ENCODE measurements around the gene RALGPS1.

RALGPS1 gene

GRCh38 chr9:127256324-127256723 is 341.7 kb downstream of the RALGPS1 start:
- CTCF ChIA-PET = no interaction called here
- no peak for DNase-seq (ENCODE audit: extremely low spot score)
- POLR2A ChIA-PET = no interaction called here
- TF ChIP-seq LEF1 (IDR thresholded peaks at IDR 0.05; ENCODE audit: borderline replicate concordance) = no peak
- no peak for TF ChIP-seq SUZ12 (IDR thresholded peaks at IDR 0.05)
- no peak for TF ChIP-seq L3MBTL2 (conservative IDR thresholded peaks at IDR 0.05)
- no peak for TF ChIP-seq TARDBP (IDR thresholded peaks at IDR 0.05)
- TF ChIP-seq FOXK2 (IDR thresholded peaks at IDR 0.05) = no peak
- TF ChIP-seq FOXM1 (IDR thresholded peaks at IDR 0.05; ENCODE audit: borderline replicate concordance) = no peak
- TF ChIP-seq CTBP1 (IDR thresholded peaks at IDR 0.05; ENCODE audit: borderline replicate concordance) = no peak
- no peak for TF ChIP-seq HDGF (IDR thresholded peaks at IDR 0.05; ENCODE audit: borderline replicate concordance)
- TF ChIP-seq ELF4 (IDR thresholded peaks at IDR 0.05) = no peak
- no peak for TF ChIP-seq FOXA1 (IDR thresholded peaks at IDR 0.05)
- no peak for TF ChIP-seq ARNT (IDR thresholded peaks at IDR 0.05)
- no peak for TF ChIP-seq NFRKB (IDR thresholded peaks at IDR 0.05)
- no peak for TF ChIP-seq SP1 (IDR thresholded peaks at IDR 0.05)
- no peak for TF ChIP-seq BHLHE40 (IDR thresholded peaks at IDR 0.05; ENCODE audit: borderline replicate concordance)

- ChIA-PET POLR2A (interaction anchor here (0.8 kb wide), 1 partner anchor 14 kb away, joined by 3 read pairs; no protein-coding TSS in a partner anchor), CTCF (no interaction called here)
- TF ChIP-seq FOXA1 (IDR thresholded peaks at IDR 0.05) = no peak
- no peak for TF ChIP-seq NFRKB (IDR thresholded peaks at IDR 0.05)
- no peak for TF ChIP-seq CTBP1 (IDR thresholded peaks at IDR 0.05; ENCODE audit: borderline replicate concordance)
- no peak for TF ChIP-seq SUZ12 (IDR thresholded peaks at IDR 0.05)
- TF ChIP-seq ZNF384 (IDR thresholded peaks at IDR 0.05) = no peak
- no peak for DNase-seq (ENCODE audit: extremely low spot score)
Observed at GRCh38 chr9:127258606-127259471, 344.3 kb downstream of the RALGPS1 start.

- ChIA-PET POLR2A (interaction anchor here (0.6 to 1.4 kb wide), 2 partner anchors 16 to 503 kb away, joined by 3 read pairs; no protein-coding TSS in a partner anchor), CTCF (no interaction called here)
- no peak for DNase-seq (ENCODE audit: extremely low spot score)
- no peak for TF ChIP-seq NFRKB (IDR thresholded peaks at IDR 0.05)
- no peak for TF ChIP-seq BHLHE40 (IDR thresholded peaks at IDR 0.05; ENCODE audit: borderline replicate concordance)
- no peak for TF ChIP-seq L3MBTL2 (conservative IDR thresholded peaks at IDR 0.05)
- no peak for TF ChIP-seq ARNT (IDR thresholded peaks at IDR 0.05)
- no peak for TF ChIP-seq FOXM1 (IDR thresholded peaks at IDR 0.05; ENCODE audit: borderline replicate concordance)
Observed at GRCh38 chr9:127262602-127263001, 348.0 kb downstream of the RALGPS1 start.

GRCh38 chr9:127263237-127263636 is 348.7 kb downstream of the RALGPS1 start:
- ChIA-PET POLR2A (interaction anchor here (1.4 kb wide), 1 partner anchor 17 kb away, joined by 3 read pairs; no protein-coding TSS in a partner anchor), CTCF (no interaction called here)
- TF ChIP-seq TARDBP (IDR thresholded peaks at IDR 0.05) (no peak), ELF4 (IDR thresholded peaks at IDR 0.05) (no peak), SUZ12 (IDR thresholded peaks at IDR 0.05) (no peak), ZNF384 (IDR thresholded peaks at IDR 0.05) (no peak), SP1 (IDR thresholded peaks at IDR 0.05) (no peak), ARNT (IDR thresholded peaks at IDR 0.05) (no peak), CTBP1 (IDR thresholded peaks at IDR 0.05; ENCODE audit: borderline replicate concordance) (no peak), L3MBTL2 (conservative IDR thresholded peaks at IDR 0.05) (no peak), LEF1 (IDR thresholded peaks at IDR 0.05; ENCODE audit: borderline replicate concordance) (no peak), HDGF (IDR thresholded peaks at IDR 0.05; ENCODE audit: borderline replicate concordance) (no peak), FOXA1 (IDR thresholded peaks at IDR 0.05) (no peak), PKNOX1 (IDR thresholded peaks at IDR 0.05) (no peak), FOXK2 (IDR thresholded peaks at IDR 0.05) (no peak), NFRKB (IDR thresholded peaks at IDR 0.05) (no peak), FOXM1 (IDR thresholded peaks at IDR 0.05; ENCODE audit: borderline replicate concordance) (no peak), BHLHE40 (IDR thresholded peaks at IDR 0.05; ENCODE audit: borderline replicate concordance) (no peak)
- DNase-seq (ENCODE audit: extremely low spot score) = no peak

- CTCF ChIA-PET = no interaction called here
- DNase-seq (ENCODE audit: extremely low spot score) = no peak
- TF ChIP-seq NFRKB (IDR thresholded peaks at IDR 0.05) (no peak), ELF4 (IDR thresholded peaks at IDR 0.05) (no peak)
- POLR2A ChIA-PET = no interaction called here
Observed at GRCh38 chr9:127263664-127264063, 349.1 kb downstream of the RALGPS1 start.

- TF ChIP-seq TARDBP (IDR thresholded peaks at IDR 0.05) = no peak
- TF ChIP-seq NFRKB (IDR thresholded peaks at IDR 0.05) = no peak
- no peak for TF ChIP-seq ARNT (IDR thresholded peaks at IDR 0.05)
- no peak for TF ChIP-seq CTBP1 (IDR thresholded peaks at IDR 0.05; ENCODE audit: borderline replicate concordance)
- no peak for TF ChIP-seq HDGF (IDR thresholded peaks at IDR 0.05; ENCODE audit: borderline replicate concordance)
- TF ChIP-seq FOXA1 (IDR thresholded peaks at IDR 0.05) = no peak
- TF ChIP-seq BHLHE40 (IDR thresholded peaks at IDR 0.05; ENCODE audit: borderline replicate concordance) = no peak
- TF ChIP-seq ELF4 (IDR thresholded peaks at IDR 0.05) = no peak
- no peak for TF ChIP-seq FOXK2 (IDR thresholded peaks at IDR 0.05)
- no peak for TF ChIP-seq SP1 (IDR thresholded peaks at IDR 0.05)
- no peak for TF ChIP-seq PKNOX1 (IDR thresholded peaks at IDR 0.05)
- no peak for TF ChIP-seq FOXM1 (IDR thresholded peaks at IDR 0.05; ENCODE audit: borderline replicate concordance)
- no peak for TF ChIP-seq SUZ12 (IDR thresholded peaks at IDR 0.05)
- no peak for TF ChIP-seq LEF1 (IDR thresholded peaks at IDR 0.05; ENCODE audit: borderline replicate concordance)
- TF ChIP-seq L3MBTL2 (conservative IDR thresholded peaks at IDR 0.05) = no peak
- TF ChIP-seq ZNF384 (IDR thresholded peaks at IDR 0.05) = no peak
- POLR2A ChIA-PET = no interaction called here
- no peak for DNase-seq (ENCODE audit: extremely low spot score)
- CTCF ChIA-PET = no interaction called here
Observed at GRCh38 chr9:127264462-127265219, 350.1 kb downstream of the RALGPS1 start, which contains the start of gene GARNL3. Gene GARNL3, plus strand, starts transcription at chr9:127264774. Its CDS starts 104 bp downstream, at chr9:127264878.

Data from HEK293T (cell line).